HCT116 (cell line): ENCODE data around the gene HLA-DRB1. TPM values are rescaled to one million over a fixed set of nuclear protein-coding genes. Genes with fewer than 3 reads are reported as not detected.

ENCODE experiments used
- ATAC-seq: fragments of 200-7000 bp; cut with Tn5 transposase; 2 replicates; pipeline ENCODE4 v1.9.1; 2020; ENCODE audit warnings: mild to moderate bottlenecking, moderate library complexity
- BruUV-seq: library from RNA; stranded (reverse); fragments of 400-500 nt; replicated peaks from 2 replicates; lab custom pipeline; 2021; lab: Mats Ljungman, UMichigan
- CTCF ChIA-PET: fragments of 300-600 bp; sonication (Branson Sonifier 250); formaldehyde crosslinking; loops from one replicate; lab custom pipeline; 2021; ENCODE audit warnings: antibody characterized with exemption; lab: Charles Lee
- POLR2A ChIA-PET: fragments of 300-600, 350-600 bp; sonication (Branson Sonifier 250); formaldehyde crosslinking; loops from one replicate; lab custom pipeline; 2021; ENCODE audit warnings: antibody characterized with exemption; lab: Charles Lee
- RAD21 ChIA-PET, 2 experiments: fragments of 300-600 bp; sonication (Branson Sonifier 250); formaldehyde crosslinking; loops; one replicate each; lab custom pipeline; 2023; ENCODE audit warnings: low total read pairs in 2 of 2; ENCODE audit not compliant: uncharacterized antibody in 2 of 2, unreplicated experiment in 2 of 2, low non-redundant PET in 1 of 2; lab: Charles Lee
- DNase-seq: peaks from one replicate; pipeline ENCODE4 v3.0.0-alpha.2; 2010; ENCODE audit warnings: low read depth, low spot score
- H2AFZ ChIP-seq: fragments of 200-600 bp; shearing (Covaris generic), sonication (generic); 2 replicates; pipeline ENCODE4 v1.6.1; 2017; ENCODE audit warnings: low read depth, mixed run types, mixed read lengths, antibody characterized with exemption, low read length; ENCODE audit not compliant: poor library complexity, severe bottlenecking
- H3K27ac ChIP-seq: 2 replicates; pipeline ENCODE4 v1.5.1; 2012; ENCODE audit warnings: low read depth, low read length
- H3K27me3 ChIP-seq: fragments of 200-600 bp; sonication (generic); 2 replicates; pipeline ENCODE4 v1.6.1; 2016; ENCODE audit warnings: mixed run types, low read length, mixed read lengths; ENCODE audit not compliant: insufficient read depth
- H3K36me3 ChIP-seq, 2 experiments: fragments of 200-500 bp in 1 of 2; fragments of 200-600 bp in 1 of 2; sonication (Bioruptor generic) in 1 of 2; sonication (generic) in 1 of 2; 2 replicates each; pipeline versions ENCODE4 v1.5.1 to v1.6.1; 2014 to 2016; ENCODE audit warnings: low read length in 2 of 2, inconsistent platforms in 1 of 2, mixed read lengths in 1 of 2, mixed run types in 1 of 2; ENCODE audit not compliant: insufficient read depth in 2 of 2, control insufficient read depth in 1 of 2
- H3K4me1 ChIP-seq, 2 experiments: fragments of 200-600 bp in 1 of 2; sonication (generic) in 1 of 2; 2 replicates each; pipeline versions ENCODE4 v1.5.1 to v1.6.1; 2012 to 2017; ENCODE audit warnings: low read length in 2 of 2, inconsistent platforms in 1 of 2, mild to moderate bottlenecking in 1 of 2, mixed read lengths in 1 of 2, mixed run types in 1 of 2, moderate library complexity in 1 of 2; ENCODE audit not compliant: insufficient read depth in 2 of 2, control insufficient read depth in 1 of 2
- H3K4me2 ChIP-seq: fragments of 200-600 bp; sonication (generic); 2 replicates; pipeline ENCODE4 v1.6.1; 2017; ENCODE audit warnings: mixed run types, low read length, mixed read lengths
- H3K4me3 ChIP-seq, 2 experiments: fragments of 200-600 bp in 1 of 2; sonication (generic) in 1 of 2; replicated peaks in 1 of 2; 2 replicates each; pipeline ENCODE4 v1.5.1; 2011 to 2016; ENCODE audit warnings: low read length in 2 of 2, control low read depth in 1 of 2, low read depth in 1 of 2, mild to moderate bottlenecking in 1 of 2, mixed read lengths in 1 of 2, mixed run types in 1 of 2
- H3K79me2 ChIP-seq: fragments of 200-600 bp; sonication (generic); 2 replicates; pipeline ENCODE4 v1.6.1; 2017; ENCODE audit warnings: mild to moderate bottlenecking, mixed run types, low read length, moderate library complexity, mixed read lengths; ENCODE audit not compliant: insufficient read depth
- H3K9ac ChIP-seq: fragments of 200-600 bp; sonication (generic); 2 replicates; pipeline ENCODE4 v1.6.1; 2016; ENCODE audit warnings: low read length, mixed read lengths
- H3K9me2 ChIP-seq: fragments of 200-600 bp; sonication (generic), shearing (Covaris generic); 2 replicates; pipeline ENCODE4 v1.6.1; 2017; ENCODE audit warnings: mixed run types, mild to moderate bottlenecking, moderate library complexity; ENCODE audit not compliant: insufficient read depth
- H3K9me3 ChIP-seq, 2 experiments: fragments of 200-500 bp in 1 of 2; fragments of 200-600 bp in 1 of 2; sonication (Bioruptor generic) in 1 of 2; sonication (generic) in 1 of 2; 2 replicates each; pipeline ENCODE4 v1.6.1; 2014 to 2017; ENCODE audit warnings: low read length in 2 of 2, mixed read lengths in 2 of 2, inconsistent platforms in 1 of 2, low read depth in 1 of 2, mild to moderate bottlenecking in 1 of 2, mixed run types in 1 of 2, moderate library complexity in 1 of 2; ENCODE audit not compliant: control insufficient read depth in 1 of 2, insufficient read depth in 1 of 2
- H4K20me1 ChIP-seq: fragments of 200-600 bp; sonication (generic), shearing (Covaris generic); 2 replicates; pipeline ENCODE4 v1.6.1; 2017; ENCODE audit warnings: mixed run types, mild to moderate bottlenecking, moderate library complexity; ENCODE audit not compliant: insufficient read depth
- ATF3 ChIP-seq: IDR thresholded peaks from 2 replicates; pipeline ENCODE4 v1.6.1; 2012
- CBX3 ChIP-seq: IDR thresholded peaks from 2 replicates; pipeline ENCODE4 v1.6.1; 2012; ENCODE audit warnings: low read depth
- CEBPB ChIP-seq: IDR thresholded peaks from 2 replicates; pipeline ENCODE4 v1.6.1; 2012; ENCODE audit warnings: low read depth
- CTCF ChIP-seq, 3 experiments: fragments of 200-600 bp in 1 of 3; sonication (generic) in 1 of 3; IDR thresholded peaks in 2 of 3; conservative IDR thresholded peaks in 1 of 3; 2 replicates each; pipeline ENCODE4 v1.5.1; 2012 to 2017; ENCODE audit warnings: low read depth in 2 of 3, low read length in 2 of 3, antibody characterized with exemption in 1 of 3, borderline replicate concordance in 1 of 3, control low read depth in 1 of 3, mild to moderate bottlenecking in 1 of 3, mixed read lengths in 1 of 3, mixed run types in 1 of 3, moderate library complexity in 1 of 3; ENCODE audit not compliant: insufficient read depth in 1 of 3
- EGR1 ChIP-seq: IDR thresholded peaks from 2 replicates; pipeline ENCODE4 v1.6.1; 2012; ENCODE audit warnings: low read depth
- ELF1 ChIP-seq: IDR thresholded peaks from 2 replicates; pipeline ENCODE4 v1.6.1; 2012; ENCODE audit warnings: low read depth, borderline replicate concordance
- EZH2phosphoT487 ChIP-seq: fragments of 200-600 bp; IDR thresholded peaks from 2 replicates; pipeline ENCODE4 v1.6.1; 2018; ENCODE audit warnings: antibody characterized with exemption, borderline replicate concordance
- FOSL1 ChIP-seq: IDR thresholded peaks from 2 replicates; pipeline ENCODE4 v1.6.1; 2012; ENCODE audit warnings: low read depth
- JUND ChIP-seq: IDR thresholded peaks from 2 replicates; pipeline ENCODE4 v1.6.1; 2012
- MAX ChIP-seq: IDR thresholded peaks from 2 replicates; pipeline ENCODE4 v1.6.1; 2012
- POLR2A ChIP-seq: IDR thresholded peaks from 2 replicates; pipeline ENCODE4 v1.7.0; 2011; ENCODE audit warnings: borderline replicate concordance; ENCODE audit not compliant: insufficient read depth, insufficient read length; ENCODE audit errors: extremely low read depth
- POLR2AphosphoS5 ChIP-seq: IDR thresholded peaks from 2 replicates; pipeline ENCODE4 v1.6.1; 2011; ENCODE audit warnings: mild to moderate bottlenecking, low read depth, low read length, moderate library complexity
- RAD21 ChIP-seq: IDR thresholded peaks from 2 replicates; pipeline ENCODE4 v1.6.1; 2012; ENCODE audit warnings: low read depth, mild to moderate bottlenecking
- REST ChIP-seq: IDR thresholded peaks from 2 replicates; pipeline ENCODE4 v1.6.1; 2012; ENCODE audit warnings: low read depth
- SIN3A ChIP-seq: IDR thresholded peaks from 2 replicates; pipeline ENCODE4 v1.6.1; 2012; ENCODE audit warnings: low read depth
- SP1 ChIP-seq: IDR thresholded peaks from 2 replicates; pipeline ENCODE4 v1.6.1; 2012; ENCODE audit warnings: low read depth
- TCF7L2 ChIP-seq: IDR thresholded peaks from 2 replicates; pipeline ENCODE4 v1.7.0; 2011; ENCODE audit warnings: borderline replicate concordance, inconsistent platforms; ENCODE audit not compliant: insufficient read depth, insufficient read length; ENCODE audit errors: extremely low read depth
- YY1 ChIP-seq: IDR thresholded peaks from 2 replicates; pipeline ENCODE4 v1.6.1; 2011; ENCODE audit warnings: low read length, low read depth, moderate library complexity, mild to moderate bottlenecking; ENCODE audit not compliant: insufficient replicate concordance; ENCODE audit errors: extremely low read depth
- ZBTB33 ChIP-seq: IDR thresholded peaks from 2 replicates; pipeline ENCODE4 v1.6.1; 2011; ENCODE audit warnings: mild to moderate bottlenecking, low read length, moderate library complexity; ENCODE audit not compliant: insufficient replicate concordance; ENCODE audit errors: extremely low read depth
- ZNF274 ChIP-seq: fragments of 200-500 bp; sonication (Bioruptor generic); IDR thresholded peaks from 2 replicates; pipeline ENCODE4 v1.6.1; 2014; ENCODE audit warnings: mild to moderate bottlenecking, low read depth, low read length, inconsistent platforms
- intact Hi-C: fragments of 100-400 bp; cut with micrococcal nuclease; formaldehyde crosslinking; loops from 2 replicates; pipeline ENCODE4 v1.10.0; 2022
- total RNA-seq: library from RNA; stranded (reverse); gene quantifications from one replicate; pipeline ENCODE4 v1.2.1, GENCODE V29; 2021; ENCODE audit not compliant: unreplicated experiment

HLA-DRB1 gene
- total RNA-seq, 1 experiment from 2014 or later, result 2.7 TPM

GRCh38 chr6:32551410-32551809 is 38.2 kb downstream of the HLA-DRB1 start (continued):
- TF ChIP-seq TCF7L2, result no peak
- TF ChIP-seq POLR2AphosphoS5, result no peak

GRCh38 chr6:32539839-32540238 is 49.8 kb downstream of the HLA-DRB1 start:
- H3K36me3 ChIP-seq, result no peaks in the 10 kb centered on the region
- H3K9ac ChIP-seq, result no peak overlapping the region
- no peak overlapping the region for H3K4me3 ChIP-seq
- H2AFZ ChIP-seq, result no peak overlapping the region
- ChIA-PET POLR2A (no interaction called here), CTCF (no interaction called here), RAD21 (no interaction called here)
- H3K79me2 ChIP-seq, result no peaks in the 10 kb centered on the region
- H3K9me3 ChIP-seq, result no peaks in the 10 kb centered on the region
- TF ChIP-seq CTCF (IDR thresholded peaks at IDR 0.05 in 2 of 3, conservative IDR thresholded peaks at IDR 0.05 in 1 of 3; ENCODE audit: borderline replicate concordance in 1 of 3, insufficient read depth in 1 of 3, low read depth in 2 of 3, low read length in 2 of 3) (no peak), CEBPB (no peak), POLR2A (no peak), ZBTB33 (no peak), EGR1 (no peak), ZNF274 (no peak), ATF3 (no peak), ELF1 (no peak), EZH2phosphoT487 (no peak), JUND (no peak), REST (no peak), SIN3A (no peak), SP1 (no peak), CBX3 (no peak), MAX (no peak), YY1 (no peak), FOSL1 (no peak), RAD21 (no peak)
- no peak overlapping the region for H3K4me2 ChIP-seq
- no peak for DNase-seq
- ATAC-seq, result no peak
- no peaks in the 10 kb centered on the region for H3K9me2 ChIP-seq
- intact Hi-C loops, result no loop called here
- no TSS peak for BruUV-seq
- no peaks in the 10 kb centered on the region for H3K27me3 ChIP-seq
- H4K20me1 ChIP-seq, result no peaks in the 10 kb centered on the region
- no peaks in the 10 kb centered on the region for H3K4me1 ChIP-seq
- no peak overlapping the region for H3K27ac ChIP-seq
